ENCODE measurements around the gene TSC1.

Gene TSC1

GRCh38 chr9:132887181-132888120 is 57.0 kb downstream of the TSC1 start:
- no peak for DNase-seq (ENCODE audit: low read depth)

DNA sequence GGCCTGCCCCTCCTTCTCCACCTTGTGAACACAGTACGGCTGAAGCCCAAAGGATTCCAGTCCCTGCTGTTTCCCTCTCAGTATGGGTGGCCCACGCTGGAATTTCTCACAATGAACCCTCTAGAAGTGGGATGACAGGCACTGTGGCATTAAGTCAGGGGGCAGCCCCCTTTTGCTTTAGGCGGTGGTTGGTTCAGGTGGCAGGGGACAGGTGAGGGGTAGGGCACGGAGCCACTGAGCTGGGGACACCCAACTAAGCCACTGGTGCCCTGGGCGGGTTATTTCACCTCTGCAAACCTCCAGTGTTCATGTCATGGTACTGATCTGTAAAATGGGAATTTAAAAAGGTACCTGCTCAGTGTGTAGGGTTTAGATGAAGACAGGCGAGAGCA is 58.1 kb downstream of the TSC1 start:
- DNase-seq (ENCODE audit: low read depth): no peak

GRCh38 chr9:132885720-132886333 is 58.6 kb downstream of the TSC1 start:
- DNase-seq (ENCODE audit: low read depth): no peak

GRCh38 chr9:132883349-132884294 is 60.8 kb downstream of the TSC1 start:
- no peak for DNase-seq (ENCODE audit: low read depth)

DNA sequence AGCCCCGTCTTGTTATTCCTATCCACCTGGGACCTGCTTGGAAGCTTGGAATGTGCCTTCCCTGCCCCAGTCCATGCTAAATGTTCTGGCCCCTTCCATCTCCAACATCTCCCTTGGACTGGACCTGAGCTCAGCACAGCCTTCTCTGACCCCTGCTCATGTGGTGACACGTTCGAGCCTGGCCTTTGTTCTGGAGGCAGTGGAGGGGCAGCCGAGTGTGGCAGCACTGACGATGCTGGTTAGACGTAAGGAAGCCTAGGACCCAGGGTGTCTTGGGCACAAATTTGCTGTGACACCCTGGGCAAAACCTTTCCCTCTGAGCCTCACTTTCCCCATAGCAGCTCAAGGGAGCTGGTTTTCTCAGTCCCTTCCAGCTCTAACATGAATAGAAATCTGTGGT is 61.8 kb downstream of the TSC1 start:
- no peak for DNase-seq (ENCODE audit: low read depth)

GRCh38 chr9:132881826-132882225 is 62.6 kb downstream of the TSC1 start:
- DNase-seq (ENCODE audit: low read depth): no peak

DNA sequence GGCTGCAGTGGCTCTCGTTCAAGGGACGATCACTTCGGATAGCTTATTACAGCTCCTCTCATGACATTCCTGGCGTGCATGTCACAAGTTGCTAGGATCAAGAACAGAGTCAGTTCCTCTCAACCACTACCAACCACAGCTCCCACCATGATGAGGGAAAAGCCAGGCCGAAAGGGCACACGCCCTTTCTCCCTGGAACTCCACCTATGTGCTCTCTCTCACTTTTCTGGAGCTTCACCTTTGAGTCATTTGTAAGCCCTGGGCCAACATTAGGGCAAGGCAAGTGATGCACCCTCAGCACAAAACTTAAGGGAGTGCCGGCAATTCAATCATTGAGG is 64.1 kb downstream of the TSC1 start:
- no peak for DNase-seq (ENCODE audit: low read depth)

DNA sequence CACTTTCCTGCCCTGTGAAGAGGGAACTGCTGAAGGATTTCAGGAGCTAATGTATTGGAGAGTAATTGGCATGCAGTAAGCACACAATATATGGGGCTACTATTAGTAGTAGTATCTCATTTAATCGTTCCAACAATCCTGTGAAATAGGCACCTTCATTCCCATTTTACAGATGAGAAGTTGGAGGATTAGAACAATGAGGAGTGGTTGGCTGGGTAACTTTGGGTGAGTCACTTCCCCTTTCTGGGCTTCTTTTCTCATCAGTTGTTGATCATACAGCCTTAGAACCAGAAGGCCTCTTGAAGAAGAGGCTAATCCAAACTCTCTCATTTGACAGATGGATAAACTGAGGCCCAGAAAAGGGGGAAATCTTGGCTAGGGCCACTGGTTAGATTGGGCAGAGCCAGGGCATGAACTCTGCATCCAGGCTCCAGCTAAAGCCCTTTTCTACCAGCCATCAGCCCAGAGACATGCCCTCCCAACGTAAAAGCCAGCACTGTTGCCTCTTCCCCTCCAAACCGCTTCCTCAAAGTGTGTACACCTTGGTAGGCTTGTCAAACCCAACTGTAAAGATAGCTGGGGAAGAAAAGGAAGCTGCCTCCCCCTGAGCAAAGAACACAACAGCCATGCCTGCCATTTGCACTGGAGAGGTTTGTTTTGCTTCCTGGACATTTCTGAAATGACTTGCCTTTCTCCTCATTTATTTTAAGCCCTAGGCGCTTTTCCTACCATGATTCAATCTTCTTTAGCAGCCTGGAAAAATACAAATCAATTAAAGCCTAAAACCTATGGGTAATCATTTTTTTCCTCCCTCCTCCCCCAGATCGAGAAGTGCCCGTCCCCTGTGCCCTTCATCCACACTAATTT is 64.7 kb downstream of the TSC1 start:
- no peak for DNase-seq (ENCODE audit: low read depth)

DNA sequence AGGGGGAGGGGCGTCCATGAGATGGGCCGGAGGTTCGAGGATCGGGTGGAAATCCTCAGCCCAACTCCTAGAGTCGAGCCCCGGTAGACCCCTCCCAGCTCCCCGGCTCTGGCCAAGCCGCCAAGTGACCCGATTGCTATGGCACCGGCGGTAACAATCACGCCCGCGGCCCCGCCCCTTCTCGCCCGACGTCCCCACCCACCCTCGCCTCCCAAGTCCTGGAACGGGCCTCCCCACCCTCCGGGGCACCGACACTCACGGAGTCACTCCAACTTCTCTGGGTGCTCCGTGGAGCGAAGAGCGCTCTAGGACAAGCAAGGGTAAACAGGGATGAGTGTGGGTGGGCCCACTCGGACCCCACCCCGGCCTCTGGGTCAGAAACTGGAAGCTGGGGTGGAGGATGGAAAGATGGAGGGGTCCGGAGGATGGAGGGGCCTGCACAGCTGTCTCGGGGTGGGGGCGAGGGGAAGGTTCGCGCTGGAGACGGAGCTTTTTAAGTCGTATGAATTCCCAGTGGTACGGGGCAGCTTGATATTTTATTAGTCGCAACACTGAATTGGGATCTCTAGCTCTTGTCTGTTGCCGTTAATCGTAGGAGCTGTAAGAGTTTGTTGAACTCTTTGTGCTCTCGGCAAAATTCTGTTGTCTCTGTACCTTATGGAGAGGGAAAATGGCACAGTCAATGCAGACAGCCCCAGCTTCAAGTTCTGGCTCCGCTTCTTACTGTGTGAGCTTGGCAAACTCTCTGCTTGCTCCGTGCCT is 65.5 kb downstream of the TSC1 start, which contains the start of gene SPACA9:
SPACA9 (plus strand) TSS at position 204 of the 762 bp plus-strand sequence. CDS start 5,050 bp downstream, outside the sequence.
- no peak for DNase-seq (ENCODE audit: low read depth)

DNA sequence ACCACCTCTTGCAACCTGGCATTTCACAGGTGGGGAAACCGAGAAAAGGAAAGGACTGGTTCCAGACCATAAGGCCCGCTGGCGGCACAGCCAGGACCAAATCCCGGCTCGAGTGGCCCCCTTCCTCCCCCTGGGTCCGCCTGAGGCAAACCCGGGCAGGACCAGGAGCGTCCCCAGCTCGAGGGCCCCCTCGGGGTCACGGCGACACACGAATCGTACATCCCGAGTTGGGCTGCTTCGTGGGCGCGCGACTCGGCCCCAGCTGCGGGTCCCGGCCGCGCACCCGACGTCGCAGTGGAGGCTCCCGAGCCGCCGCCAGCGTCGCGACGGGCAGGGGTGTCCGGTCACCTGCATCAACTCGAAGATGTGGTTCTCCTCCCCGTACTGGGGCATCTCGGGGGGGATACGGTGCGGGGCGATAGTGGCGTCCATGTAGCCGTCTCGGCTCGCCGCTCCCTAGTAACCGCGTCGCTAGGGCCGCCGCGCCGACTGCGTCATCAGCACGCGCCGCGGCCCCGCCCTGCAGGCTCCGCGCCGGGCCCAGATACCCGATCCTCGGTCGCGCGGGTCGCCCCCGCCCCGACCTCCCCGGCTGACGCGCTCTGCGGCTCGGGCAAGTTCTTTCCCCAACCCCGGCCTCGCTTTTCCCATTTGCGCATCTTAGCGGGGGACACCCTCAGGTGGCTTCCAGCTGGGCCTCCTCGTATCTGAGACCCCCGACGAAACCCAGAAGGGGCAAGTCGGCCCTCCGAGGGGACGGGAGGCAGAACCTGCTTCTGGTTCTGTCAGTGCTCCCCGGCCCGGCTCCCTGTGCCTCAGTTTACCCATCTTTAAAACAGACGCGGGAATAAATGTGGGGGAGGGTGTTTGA is 66.4 kb downstream of the TSC1 start, which contains the start of gene AK8:
AK8 (minus strand) TSS at position 461 of the 871 bp plus-strand sequence; CDS start at position 432, 29 bp downstream.
- DNase-seq (ENCODE audit: low read depth): peak; percentile 57

DNA sequence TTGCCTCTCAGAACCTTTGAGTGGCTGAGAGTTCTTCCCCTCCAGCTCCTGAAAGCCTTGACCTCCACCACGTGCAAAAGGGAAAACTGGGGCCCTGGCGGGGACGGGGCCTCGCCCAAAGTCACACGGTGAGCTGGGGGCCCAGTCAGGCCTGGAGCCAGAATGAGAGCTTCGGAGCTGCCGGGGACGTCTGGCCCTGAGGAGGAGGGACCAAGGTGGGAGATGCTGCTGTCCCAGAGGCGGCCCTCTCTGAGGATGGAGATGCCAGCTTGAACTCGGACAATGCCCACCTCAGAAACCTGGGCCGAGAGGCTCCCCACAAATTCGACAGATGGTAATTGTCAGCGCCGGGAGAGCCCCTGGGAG is 67.0 kb downstream of the TSC1 start:
- DNase-seq (ENCODE audit: low read depth): no peak

DNA sequence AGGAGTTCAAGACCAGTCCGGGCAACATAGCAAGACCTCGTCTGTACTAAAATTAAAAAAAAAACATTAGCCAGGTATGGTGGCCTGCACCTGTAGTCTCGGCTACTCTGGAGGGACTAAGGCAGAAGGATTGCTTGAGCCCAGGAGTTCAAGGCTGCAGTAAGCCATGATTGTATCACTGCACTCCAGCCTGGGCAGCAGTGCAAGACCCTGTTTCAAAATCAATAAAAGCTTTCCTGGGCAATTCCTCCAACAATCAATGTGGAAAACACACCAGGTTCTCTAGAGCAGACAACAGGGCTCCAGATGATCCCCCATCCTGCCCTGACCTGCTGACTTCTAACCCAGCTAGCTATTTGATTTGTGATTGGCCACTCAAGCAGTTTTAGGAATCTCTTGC is 67.6 kb downstream of the TSC1 start:
- no peak for DNase-seq (ENCODE audit: low read depth)

DNA sequence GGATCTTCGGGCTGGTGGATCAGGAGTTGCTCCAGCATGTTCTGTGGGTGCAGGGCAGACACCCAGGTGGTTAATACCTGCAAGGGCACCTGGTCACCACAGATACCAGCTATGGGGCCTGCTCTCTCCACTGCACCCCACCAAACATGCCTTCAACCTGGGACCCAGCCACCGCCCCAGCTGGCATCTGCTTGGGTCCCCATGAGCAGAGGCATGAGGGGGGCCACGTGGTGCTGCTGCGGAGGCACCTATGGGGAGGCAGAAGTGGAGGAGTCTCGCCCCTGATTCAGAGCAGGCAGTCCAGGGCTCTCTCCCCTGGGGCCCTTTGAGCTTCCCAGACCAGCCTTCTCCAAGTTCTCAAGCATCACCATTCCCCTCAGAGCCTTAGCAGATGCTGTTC is 69.3 kb downstream of the TSC1 start:
- DNase-seq (ENCODE audit: low read depth): no peak

DNA sequence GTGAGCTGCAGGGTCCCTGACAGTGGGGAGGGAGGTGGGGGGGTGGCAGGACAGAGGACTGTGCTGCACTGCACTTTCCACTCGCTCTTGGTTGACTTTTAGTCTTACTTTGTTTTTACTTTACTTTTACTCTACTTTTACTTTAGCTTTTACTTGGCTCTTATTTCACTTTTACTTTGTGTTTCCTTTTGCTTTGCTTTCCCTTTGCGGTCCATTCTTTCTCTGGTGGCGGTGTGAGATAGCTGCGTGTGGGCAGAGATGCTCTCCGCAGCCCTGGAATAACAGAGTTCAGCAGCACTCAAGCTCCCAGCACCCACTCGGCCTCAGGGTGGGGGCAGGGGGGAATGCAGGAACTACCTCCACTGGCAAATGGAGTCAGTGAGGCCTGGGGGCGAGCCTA is 71.0 kb downstream of the TSC1 start:
- DNase-seq (ENCODE audit: low read depth): no peak

DNA sequence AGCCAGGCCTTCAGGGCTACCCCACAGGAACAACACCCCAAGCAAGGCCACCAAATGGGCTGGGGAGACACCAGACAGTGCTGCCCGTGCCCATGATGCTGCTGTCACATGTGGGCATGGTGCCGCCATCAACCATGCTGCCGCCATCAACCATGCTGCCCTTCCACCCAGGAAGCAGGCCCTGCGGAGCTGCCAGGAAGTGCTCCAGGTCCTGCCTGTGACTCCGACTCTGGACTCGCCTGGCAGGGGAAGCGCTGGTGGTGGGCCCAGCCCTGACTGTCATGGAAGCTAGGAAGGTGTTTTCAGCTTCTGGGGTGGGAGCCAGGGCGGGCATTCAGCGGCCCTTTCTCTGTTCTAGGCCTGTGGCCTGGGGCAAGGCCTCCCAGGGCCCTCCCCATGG is 75.2 kb downstream of the TSC1 start:
- no peak for DNase-seq (ENCODE audit: low read depth)

- no peak for DNase-seq (ENCODE audit: low read depth)
These were observed 77.5 kb downstream of the TSC1 start for GRCh38 chr9:132866898-132867297.

GRCh38 chr9:132864691-132865090 is 79.7 kb downstream of the TSC1 start:
- DNase-seq (ENCODE audit: low read depth): no peak

- DNase-seq (ENCODE audit: low read depth): no peak
These were observed 80.1 kb downstream of the TSC1 start for GRCh38 chr9:132864277-132864676.

DNA sequence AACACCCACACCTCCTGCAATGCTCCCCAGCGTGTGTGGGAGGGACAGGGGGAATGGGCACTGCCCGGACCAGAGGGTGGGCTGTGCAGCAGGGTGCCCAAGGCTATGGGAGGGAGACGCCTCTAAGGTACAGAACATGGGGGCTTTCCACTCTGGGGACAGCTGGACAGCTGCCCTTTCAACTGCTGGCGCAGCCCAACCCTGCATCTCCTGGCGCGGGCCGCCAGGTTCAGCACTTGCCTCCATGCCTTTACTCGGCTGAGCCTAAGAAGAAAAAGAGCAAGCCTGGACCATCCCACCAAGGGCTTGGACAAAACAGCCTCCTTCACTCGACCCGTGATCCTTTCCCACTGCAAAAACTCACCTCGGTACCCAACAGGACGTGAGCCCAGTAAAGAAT is 81.3 kb downstream of the TSC1 start:
- DNase-seq (ENCODE audit: low read depth): no peak

- DNase-seq (ENCODE audit: low read depth): no peak
These were observed 81.9 kb downstream of the TSC1 start for GRCh38 chr9:132862533-132862932.
